Measurements from ENCODE around the gene HOXD13. TPM values are rescaled to one million over a fixed set of nuclear protein-coding genes. Genes with fewer than 3 reads are reported as not detected.
A peak's percentile ranks its signal among the peaks of the same experiment; 100 is the strongest.

Gene HOXD13
- total RNA-seq, 4 donors from 2014 or later: 0.19 TPM; not detected in 3

DNA sequence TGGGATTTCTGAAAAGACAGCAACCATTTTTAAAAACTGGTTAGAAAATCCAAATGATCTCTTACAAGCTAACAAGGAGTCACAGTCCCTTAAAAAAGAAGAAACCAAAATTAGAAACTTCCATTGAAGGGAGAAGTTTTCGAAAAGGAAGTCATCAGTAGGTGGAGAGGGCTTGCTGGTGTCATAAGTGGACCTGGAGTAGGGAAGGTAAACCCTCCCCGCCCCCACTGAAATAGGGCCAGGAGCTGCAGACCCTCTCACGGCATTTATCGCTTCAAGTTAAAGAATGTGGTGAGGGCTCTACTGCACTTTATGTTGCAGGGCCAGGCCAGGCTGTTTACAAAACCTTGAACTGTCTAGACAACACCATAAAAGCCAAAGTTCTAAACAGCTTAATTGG is 17.4 kb downstream of the HOXD13 start:
- no peaks in the 10 kb centered on the region for H3K36me3 ChIP-seq
- WGBS: 35% methylated on average over 4 of the region's 4 CpGs
- peaks cover 99% of the 10 kb centered on the region for H3K27me3 ChIP-seq
- no peaks in the 10 kb centered on the region for H3K9me3 ChIP-seq
- no peak for DNase-seq (ENCODE audit: low spot score in 2 of 2)
- H3K4me1 ChIP-seq: peaks cover 38% of the 10 kb centered on the region
- no peak overlapping the region for H3K4me3 ChIP-seq
- H3K27ac ChIP-seq: no peak overlapping the region
- TF ChIP-seq POLR2AphosphoS5 (IDR thresholded peaks at IDR 0.05) (no peak), EP300 (IDR thresholded peaks at IDR 0.05) (no peak), POLR2A (IDR thresholded peaks at IDR 0.05) (no peak)
- TF ChIP-seq, protein P1, sequence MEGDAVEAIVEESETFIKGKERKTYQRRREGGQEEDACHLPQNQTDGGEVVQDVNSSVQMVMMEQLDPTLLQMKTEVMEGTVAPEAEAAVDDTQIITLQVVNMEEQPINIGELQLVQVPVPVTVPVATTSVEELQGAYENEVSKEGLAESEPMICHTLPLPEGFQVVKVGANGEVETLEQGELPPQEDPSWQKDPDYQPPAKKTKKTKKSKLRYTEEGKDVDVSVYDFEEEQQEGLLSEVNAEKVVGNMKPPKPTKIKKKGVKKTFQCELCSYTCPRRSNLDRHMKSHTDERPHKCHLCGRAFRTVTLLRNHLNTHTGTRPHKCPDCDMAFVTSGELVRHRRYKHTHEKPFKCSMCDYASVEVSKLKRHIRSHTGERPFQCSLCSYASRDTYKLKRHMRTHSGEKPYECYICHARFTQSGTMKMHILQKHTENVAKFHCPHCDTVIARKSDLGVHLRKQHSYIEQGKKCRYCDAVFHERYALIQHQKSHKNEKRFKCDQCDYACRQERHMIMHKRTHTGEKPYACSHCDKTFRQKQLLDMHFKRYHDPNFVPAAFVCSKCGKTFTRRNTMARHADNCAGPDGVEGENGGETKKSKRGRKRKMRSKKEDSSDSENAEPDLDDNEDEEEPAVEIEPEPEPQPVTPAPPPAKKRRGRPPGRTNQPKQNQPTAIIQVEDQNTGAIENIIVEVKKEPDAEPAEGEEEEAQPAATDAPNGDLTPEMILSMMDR (IDR thresholded peaks at IDR 0.05): no peak

DNA sequence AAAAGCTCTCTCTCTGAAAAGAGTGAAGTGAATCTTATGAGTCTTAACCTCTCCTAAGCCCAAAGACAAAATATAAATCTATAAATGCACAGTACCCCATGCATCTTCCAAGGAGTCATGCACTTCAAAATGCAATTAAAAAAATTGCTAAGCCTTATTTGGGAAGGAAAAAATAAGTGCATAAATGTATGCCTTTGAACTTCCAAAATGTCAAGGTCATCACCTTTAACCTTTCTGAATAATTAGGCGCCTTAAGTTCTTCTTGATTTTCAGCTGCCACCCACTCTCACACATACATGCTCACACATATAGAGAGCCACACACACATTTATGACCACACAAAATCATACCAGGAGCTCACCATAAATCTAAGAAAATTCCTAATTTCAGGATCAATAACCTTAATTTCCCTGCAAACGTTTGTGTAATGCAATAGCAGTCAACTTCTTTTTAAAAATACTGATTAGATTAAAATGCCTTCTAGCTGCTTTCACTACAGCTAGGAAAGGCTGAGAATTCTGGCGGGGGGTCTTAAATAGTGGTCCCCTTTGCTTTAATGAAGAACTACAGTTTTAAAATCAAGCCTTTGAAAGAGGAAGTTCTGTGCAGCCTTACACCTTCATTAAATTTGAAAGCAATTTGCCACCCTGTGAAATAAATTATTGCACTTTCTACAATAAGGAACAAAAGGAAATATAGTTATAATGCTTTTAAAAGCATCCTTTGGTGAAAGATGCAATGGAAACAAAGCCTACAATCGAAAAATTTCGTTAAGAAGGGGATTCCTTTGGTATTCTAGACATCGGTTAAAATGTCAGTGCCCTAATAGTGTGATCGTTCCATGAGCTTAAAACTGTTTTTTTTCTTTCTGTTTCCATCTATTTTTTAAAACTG is 18.1 kb downstream of the HOXD13 start:
- no peak for DNase-seq (ENCODE audit: low spot score in 2 of 2)
- H3K27ac ChIP-seq: no peak overlapping the region
- WGBS: 31% methylated on average over 7 of the region's 7 CpGs
- H3K27me3 ChIP-seq: peaks cover 99% of the 10 kb centered on the region
- peaks cover 37% of the 10 kb centered on the region for H3K4me1 ChIP-seq
- no peak for TF ChIP-seq POLR2AphosphoS5 (IDR thresholded peaks at IDR 0.05)
- no peak for TF ChIP-seq EP300 (IDR thresholded peaks at IDR 0.05)
- no peak for TF ChIP-seq POLR2A (IDR thresholded peaks at IDR 0.05)
- TF ChIP-seq, protein P1 (IDR thresholded peaks at IDR 0.05): no peak
- H3K4me3 ChIP-seq: no peak overlapping the region
- no peaks in the 10 kb centered on the region for H3K9me3 ChIP-seq
- H3K36me3 ChIP-seq: no peaks in the 10 kb centered on the region

DNA sequence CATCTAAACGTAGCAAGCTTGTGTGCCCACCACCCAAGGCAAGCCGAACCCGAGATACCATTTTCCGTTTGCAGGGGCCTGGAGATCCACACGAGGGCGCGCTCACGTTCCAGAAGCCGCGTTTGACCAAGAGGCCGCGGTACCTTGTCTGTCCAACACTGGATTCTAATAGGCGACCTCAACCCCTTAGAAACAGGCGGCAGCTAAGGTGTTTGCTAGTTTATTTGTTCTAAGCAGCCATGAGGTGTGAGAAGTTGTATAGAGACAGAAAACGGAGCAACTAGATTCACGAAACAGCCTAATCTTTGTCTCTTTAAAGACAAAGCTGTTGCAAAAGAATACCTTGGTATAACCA is 18.8 kb downstream of the HOXD13 start:
- H3K36me3 ChIP-seq: no peaks in the 10 kb centered on the region
- no peak for DNase-seq (ENCODE audit: low spot score in 2 of 2)
- no peak overlapping the region for H3K4me3 ChIP-seq
- TF ChIP-seq EP300 (IDR thresholded peaks at IDR 0.05) (no peak), POLR2A (IDR thresholded peaks at IDR 0.05) (no peak), POLR2AphosphoS5 (IDR thresholded peaks at IDR 0.05) (no peak)
- TF ChIP-seq, protein P1 (IDR thresholded peaks at IDR 0.05): peak in 1 of 2 donors; percentile 64
- peaks cover 34% of the 10 kb centered on the region for H3K4me1 ChIP-seq
- 7% methylated on average over 16 of the region's 16 CpGs for WGBS
- H3K27ac ChIP-seq: no peak overlapping the region
- no peaks in the 10 kb centered on the region for H3K9me3 ChIP-seq
- H3K27me3 ChIP-seq: peaks cover 99% of the 10 kb centered on the region

DNA sequence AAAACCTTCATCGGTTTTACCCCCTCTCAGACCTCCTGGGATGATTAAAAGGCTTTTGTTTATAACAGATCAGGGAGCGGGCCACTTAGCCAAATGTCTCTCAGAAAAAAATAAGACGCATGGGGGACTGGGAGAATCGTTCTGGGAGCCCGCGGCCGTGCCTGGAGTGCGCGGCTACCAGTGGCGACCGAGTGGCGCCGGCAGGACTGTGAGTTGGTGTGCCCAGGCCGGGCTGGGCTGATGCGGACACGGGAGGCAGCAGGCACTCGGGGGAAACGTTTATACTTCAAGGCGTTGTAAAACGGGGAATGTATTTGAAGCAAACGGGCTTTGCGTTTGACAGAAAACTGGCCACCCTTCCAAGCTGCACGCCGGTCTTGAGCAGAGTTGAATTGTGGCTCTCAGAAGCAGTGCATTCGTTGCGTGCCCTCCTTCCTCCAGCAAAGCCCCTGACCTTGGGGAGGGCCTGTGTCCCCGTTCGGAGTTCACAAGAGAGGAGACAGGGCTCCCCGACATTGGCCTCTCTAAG is 19.4 kb downstream of the HOXD13 start:
- no peak overlapping the region for H3K4me3 ChIP-seq
- peaks cover 99% of the 10 kb centered on the region for H3K27me3 ChIP-seq
- H3K9me3 ChIP-seq: no peaks in the 10 kb centered on the region
- no peaks in the 10 kb centered on the region for H3K36me3 ChIP-seq
- no peak for TF ChIP-seq EP300 (IDR thresholded peaks at IDR 0.05)
- TF ChIP-seq POLR2A (IDR thresholded peaks at IDR 0.05): no peak
- TF ChIP-seq POLR2AphosphoS5 (IDR thresholded peaks at IDR 0.05): no peak
- TF ChIP-seq, protein P1 (IDR thresholded peaks at IDR 0.05): no peak
- peaks cover 30% of the 10 kb centered on the region for H3K4me1 ChIP-seq
- WGBS: 24% methylated on average over 27 of the region's 29 CpGs
- DNase-seq (ENCODE audit: low spot score in 2 of 2): no peak
- no peak overlapping the region for H3K27ac ChIP-seq
